GM12878 (cell line): ENCODE measurements around the gene CKB. TPM values are rescaled to one million over a fixed set of nuclear protein-coding genes. Genes with fewer than 3 reads are reported as not detected.

Source experiments
- CBX5 ChIP-seq: sonication (generic); IDR thresholded peaks from 2 replicates; pipeline ENCODE4 v1.6.1; 2016; ENCODE audit warnings: low read depth, moderate library complexity, mild to moderate bottlenecking, inconsistent platforms
- EZH2 ChIP-seq: IDR thresholded peaks from 2 replicates; pipeline ENCODE4 v1.6.1; 2012; ENCODE audit warnings: low read depth, mild to moderate bottlenecking, control low read depth, inconsistent platforms, low read length, borderline replicate concordance; ENCODE audit not compliant: control insufficient read depth
- MYB ChIP-seq: fragments of 150-350 bp; IDR thresholded peaks from 2 replicates; pipeline ENCODE4 v1.6.1; 2014; ENCODE audit warnings: mild to moderate bottlenecking, low read depth, low read length, borderline replicate concordance
- NBN ChIP-seq: fragments of 450-650 bp; IDR thresholded peaks from 2 replicates; pipeline ENCODE4 v1.6.1; 2016
- SMAD5 ChIP-seq: IDR thresholded peaks from 2 replicates; pipeline ENCODE4 v1.6.1; 2016; ENCODE audit warnings: antibody characterized with exemption, low read depth
- ZNF217 ChIP-seq: fragments of 450-650 bp; IDR thresholded peaks from 2 replicates; pipeline ENCODE4 v1.6.1; 2017; ENCODE audit warnings: antibody characterized with exemption, mild to moderate bottlenecking
- polyA plus RNA-seq, 11 experiments: library from polyadenylated mRNA; depleted of rRNA in 4 of 11; unstranded in 6 of 11; stranded (reverse) in 5 of 11; fragments of >200 nt; fragmentation: Nextera tagmentation in 4 of 11; fragmentation: Illumina TruSeq in 1 of 11; extraction: Ambion mirVana in 4 of 11; extraction: Trizol in 1 of 11; gene quantifications; 1 replicate in 1 of 11; 2 replicates in 10 of 11; pipeline versions ENCODE4 v1.2.1 to v1.2.3, GENCODE V29; 2011 to 2016; ENCODE audit warnings: inconsistent platforms in 2 of 11, missing spikeins in 2 of 11, low read depth in 1 of 11
- total RNA-seq, 4 experiments: library from RNA; depleted of rRNA in 3 of 4; stranded (reverse); fragments of >200 nt in 3 of 4; fragmentation: Illumina TruSeq in 1 of 4; extraction: Trizol in 1 of 4; gene quantifications; 2 replicates each; pipeline versions ENCODE4 v1.2.1 to v1.2.3, GENCODE V29; 2013 to 2021
- TF ChIP-seq, protein P1 (sequence below): fragments of 450-650 bp; IDR thresholded peaks from 2 replicates; pipeline ENCODE4 v1.6.1; 2018; ENCODE audit warnings: mild to moderate bottlenecking, low read depth, moderate library complexity; ENCODE audit not compliant: partially characterized antibody
- TF ChIP-seq, protein P2 (sequence below): IDR thresholded peaks from 2 replicates; pipeline ENCODE4 v1.6.1; 2011; ENCODE audit warnings: low read depth, mild to moderate bottlenecking, low read length, moderate library complexity, borderline replicate concordance; ENCODE audit errors: extremely low read depth
- TF ChIP-seq, protein P3 (sequence below): fragments of 450-650 bp; IDR thresholded peaks from 2 replicates; pipeline ENCODE4 v1.6.1; 2017; ENCODE audit warnings: mild to moderate bottlenecking, low read depth, inconsistent platforms; ENCODE audit not compliant: poor library complexity, severe bottlenecking
- TF ChIP-seq, protein P4 (sequence below): fragments of 150-350 bp; IDR thresholded peaks from 2 replicates; pipeline ENCODE4 v1.6.1; 2016; ENCODE audit warnings: low read depth, low read length

CKB gene
- total and polyA plus RNA-seq, 10 of the 15 experiments (the other 5 are each of a cell fraction or from before 2014, with no cell fraction given) = 0.40 to 6.1 (median 2.3) TPM

DNA sequence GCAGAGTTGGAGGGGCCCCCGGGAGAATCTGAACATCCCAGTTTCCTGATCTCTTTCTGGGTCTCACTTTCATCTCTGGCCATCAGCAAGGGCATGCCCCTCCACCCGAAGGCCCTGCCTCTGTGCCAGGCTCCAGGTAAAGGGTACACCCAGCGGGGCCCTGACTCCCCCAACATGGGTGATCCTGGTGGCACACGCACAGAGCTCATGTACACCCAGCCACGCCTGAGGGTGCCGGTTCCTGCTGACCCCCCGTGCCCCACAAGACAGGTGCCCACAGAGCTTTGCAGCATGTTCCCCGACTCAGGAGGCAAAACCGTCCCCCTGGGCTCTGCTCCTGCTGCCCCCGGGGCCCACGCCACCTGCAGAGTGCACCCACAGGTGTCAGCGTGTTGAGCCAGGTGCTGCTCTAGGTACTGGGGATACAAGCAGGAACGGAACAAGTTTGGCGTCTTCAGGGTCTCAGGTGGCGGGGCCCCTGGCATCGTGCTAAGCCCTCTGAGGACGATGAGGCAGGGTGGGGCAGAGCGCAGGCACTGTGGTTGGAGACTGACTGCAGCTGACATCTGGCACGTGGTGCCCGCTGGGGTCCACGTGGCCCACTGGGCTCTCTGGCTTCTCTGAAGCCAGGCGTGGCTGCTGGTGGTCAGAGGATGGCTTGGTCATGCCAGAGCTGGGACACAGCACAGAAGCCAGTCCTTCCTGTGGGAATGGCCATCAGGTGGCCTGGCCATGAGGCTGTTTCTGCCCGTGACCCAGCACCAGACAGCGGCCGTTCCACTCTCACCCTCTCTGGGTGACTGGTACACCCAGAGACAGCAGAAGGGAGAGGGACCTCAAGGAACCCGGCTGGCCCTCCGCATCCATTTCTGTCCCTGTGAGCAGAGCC, 26.1 kb upstream of the CKB start (continued):
- TF ChIP-seq ZNF217 = no peak
- TF ChIP-seq, protein P1, sequence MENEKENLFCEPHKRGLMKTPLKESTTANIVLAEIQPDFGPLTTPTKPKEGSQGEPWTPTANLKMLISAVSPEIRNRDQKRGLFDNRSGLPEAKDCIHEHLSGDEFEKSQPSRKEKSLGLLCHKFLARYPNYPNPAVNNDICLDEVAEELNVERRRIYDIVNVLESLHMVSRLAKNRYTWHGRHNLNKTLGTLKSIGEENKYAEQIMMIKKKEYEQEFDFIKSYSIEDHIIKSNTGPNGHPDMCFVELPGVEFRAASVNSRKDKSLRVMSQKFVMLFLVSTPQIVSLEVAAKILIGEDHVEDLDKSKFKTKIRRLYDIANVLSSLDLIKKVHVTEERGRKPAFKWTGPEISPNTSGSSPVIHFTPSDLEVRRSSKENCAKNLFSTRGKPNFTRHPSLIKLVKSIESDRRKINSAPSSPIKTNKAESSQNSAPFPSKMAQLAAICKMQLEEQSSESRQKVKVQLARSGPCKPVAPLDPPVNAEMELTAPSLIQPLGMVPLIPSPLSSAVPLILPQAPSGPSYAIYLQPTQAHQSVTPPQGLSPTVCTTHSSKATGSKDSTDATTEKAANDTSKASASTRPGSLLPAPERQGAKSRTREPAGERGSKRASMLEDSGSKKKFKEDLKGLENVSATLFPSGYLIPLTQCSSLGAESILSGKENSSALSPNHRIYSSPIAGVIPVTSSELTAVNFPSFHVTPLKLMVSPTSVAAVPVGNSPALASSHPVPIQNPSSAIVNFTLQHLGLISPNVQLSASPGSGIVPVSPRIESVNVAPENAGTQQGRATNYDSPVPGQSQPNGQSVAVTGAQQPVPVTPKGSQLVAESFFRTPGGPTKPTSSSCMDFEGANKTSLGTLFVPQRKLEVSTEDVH = no peak
- no peak for TF ChIP-seq MYB
- TF ChIP-seq CBX5 = no peak
- no peak for TF ChIP-seq SMAD5
- TF ChIP-seq, protein P2, sequence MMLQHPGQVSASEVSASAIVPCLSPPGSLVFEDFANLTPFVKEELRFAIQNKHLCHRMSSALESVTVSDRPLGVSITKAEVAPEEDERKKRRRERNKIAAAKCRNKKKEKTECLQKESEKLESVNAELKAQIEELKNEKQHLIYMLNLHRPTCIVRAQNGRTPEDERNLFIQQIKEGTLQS = no peak
- no peak for TF ChIP-seq NBN
- TF ChIP-seq, protein P3, sequence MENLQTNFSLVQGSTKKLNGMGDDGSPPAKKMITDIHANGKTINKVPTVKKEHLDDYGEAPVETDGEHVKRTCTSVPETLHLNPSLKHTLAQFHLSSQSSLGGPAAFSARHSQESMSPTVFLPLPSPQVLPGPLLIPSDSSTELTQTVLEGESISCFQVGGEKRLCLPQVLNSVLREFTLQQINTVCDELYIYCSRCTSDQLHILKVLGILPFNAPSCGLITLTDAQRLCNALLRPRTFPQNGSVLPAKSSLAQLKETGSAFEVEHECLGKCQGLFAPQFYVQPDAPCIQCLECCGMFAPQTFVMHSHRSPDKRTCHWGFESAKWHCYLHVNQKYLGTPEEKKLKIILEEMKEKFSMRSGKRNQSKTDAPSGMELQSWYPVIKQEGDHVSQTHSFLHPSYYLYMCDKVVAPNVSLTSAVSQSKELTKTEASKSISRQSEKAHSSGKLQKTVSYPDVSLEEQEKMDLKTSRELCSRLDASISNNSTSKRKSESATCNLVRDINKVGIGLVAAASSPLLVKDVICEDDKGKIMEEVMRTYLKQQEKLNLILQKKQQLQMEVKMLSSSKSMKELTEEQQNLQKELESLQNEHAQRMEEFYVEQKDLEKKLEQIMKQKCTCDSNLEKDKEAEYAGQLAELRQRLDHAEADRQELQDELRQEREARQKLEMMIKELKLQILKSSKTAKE = no peak
- TF ChIP-seq, protein P4, sequence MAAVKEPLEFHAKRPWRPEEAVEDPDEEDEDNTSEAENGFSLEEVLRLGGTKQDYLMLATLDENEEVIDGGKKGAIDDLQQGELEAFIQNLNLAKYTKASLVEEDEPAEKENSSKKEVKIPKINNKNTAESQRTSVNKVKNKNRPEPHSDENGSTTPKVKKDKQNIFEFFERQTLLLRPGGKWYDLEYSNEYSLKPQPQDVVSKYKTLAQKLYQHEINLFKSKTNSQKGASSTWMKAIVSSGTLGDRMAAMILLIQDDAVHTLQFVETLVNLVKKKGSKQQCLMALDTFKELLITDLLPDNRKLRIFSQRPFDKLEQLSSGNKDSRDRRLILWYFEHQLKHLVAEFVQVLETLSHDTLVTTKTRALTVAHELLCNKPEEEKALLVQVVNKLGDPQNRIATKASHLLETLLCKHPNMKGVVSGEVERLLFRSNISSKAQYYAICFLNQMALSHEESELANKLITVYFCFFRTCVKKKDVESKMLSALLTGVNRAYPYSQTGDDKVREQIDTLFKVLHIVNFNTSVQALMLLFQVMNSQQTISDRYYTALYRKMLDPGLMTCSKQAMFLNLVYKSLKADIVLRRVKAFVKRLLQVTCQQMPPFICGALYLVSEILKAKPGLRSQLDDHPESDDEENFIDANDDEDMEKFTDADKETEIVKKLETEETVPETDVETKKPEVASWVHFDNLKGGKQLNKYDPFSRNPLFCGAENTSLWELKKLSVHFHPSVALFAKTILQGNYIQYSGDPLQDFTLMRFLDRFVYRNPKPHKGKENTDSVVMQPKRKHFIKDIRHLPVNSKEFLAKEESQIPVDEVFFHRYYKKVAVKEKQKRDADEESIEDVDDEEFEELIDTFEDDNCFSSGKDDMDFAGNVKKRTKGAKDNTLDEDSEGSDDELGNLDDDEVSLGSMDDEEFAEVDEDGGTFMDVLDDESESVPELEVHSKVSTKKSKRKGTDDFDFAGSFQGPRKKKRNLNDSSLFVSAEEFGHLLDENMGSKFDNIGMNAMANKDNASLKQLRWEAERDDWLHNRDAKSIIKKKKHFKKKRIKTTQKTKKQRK = no peak
- no peak for TF ChIP-seq EZH2
